GM19240 (cell line): ENCODE results near the gene WAPL.

Source experiments
- DNase-seq: peaks from one replicate; pipeline ENCODE4 v3.0.0; 2011; ENCODE audit warnings: low spot score; ENCODE audit not compliant: insufficient read length

WAPL gene

DNA sequence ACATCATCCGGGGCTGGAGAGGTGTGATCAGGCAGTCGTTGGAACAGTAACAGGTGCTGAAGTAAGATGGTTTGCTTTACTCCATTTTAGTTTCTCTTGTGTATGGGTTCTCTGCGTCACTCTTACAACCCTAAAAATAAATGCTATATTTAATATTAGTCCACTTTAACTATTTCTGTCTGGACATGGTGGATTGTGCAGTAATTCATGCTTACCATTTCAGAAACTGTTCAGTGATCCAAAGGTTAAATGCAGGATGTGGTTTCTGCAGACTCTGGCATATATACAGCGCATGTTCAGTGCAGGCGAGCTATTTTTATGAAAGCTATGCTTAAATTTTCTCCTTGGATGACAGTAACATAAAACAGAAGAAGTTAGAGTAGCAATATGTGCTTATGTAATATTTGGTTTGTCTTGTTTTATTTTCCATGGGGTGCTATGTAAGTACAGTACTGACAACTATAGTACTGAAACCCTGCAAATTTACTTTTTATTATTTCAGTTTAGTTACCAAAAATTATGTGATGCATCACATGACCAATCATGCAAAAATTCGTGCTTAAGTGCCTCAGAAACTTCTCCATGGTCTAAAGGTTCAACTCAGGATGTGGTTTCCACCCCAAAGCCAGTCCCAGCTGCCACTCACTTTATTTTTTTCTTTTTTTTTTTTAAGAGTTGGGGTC is 108.4 kb downstream of the WAPL start:
- DNase-seq: peak; percentile 23

DNA sequence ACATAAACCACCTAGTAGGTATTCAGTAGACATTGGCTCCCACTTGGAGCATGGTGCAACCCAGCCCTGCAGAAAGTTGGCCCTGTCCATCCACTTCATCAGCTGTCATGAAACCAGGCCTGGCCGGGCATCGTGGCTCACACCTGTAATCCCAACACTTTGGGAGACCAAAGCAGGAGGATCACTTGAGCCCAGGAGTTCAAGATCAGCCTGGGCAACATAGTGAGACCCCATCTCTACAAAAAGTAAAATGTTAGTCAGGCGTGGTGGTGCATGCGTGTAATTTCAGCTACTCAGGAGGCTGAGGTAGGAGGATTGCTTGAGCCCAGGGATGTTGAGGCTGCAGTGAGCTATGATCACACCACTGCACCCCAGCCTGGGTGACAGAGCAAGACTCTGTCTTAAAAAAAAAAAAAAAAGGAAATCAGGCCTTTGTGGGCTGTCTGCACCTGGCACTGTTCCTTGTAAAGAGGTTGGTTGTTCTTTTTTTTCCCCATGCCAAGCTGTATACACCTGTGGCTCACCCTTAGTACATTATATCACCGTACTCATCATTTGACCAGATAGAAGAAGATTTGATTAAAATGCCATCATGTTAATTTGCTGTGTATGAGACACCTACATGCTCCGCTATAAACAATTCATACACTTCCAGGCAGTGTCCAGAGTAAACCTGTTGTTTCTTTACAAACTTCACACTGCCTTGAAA is 109.6 kb downstream of the WAPL start:
- no peak for DNase-seq

GRCh38 chr10:86411281-86411841 is 110.2 kb downstream of the WAPL start:
- no peak for DNase-seq

- no peak for DNase-seq
Measured at GRCh38 chr10:86410542-86411124, 111.0 kb downstream of the WAPL start.

GRCh38 chr10:86409183-86409582 is 112.4 kb downstream of the WAPL start:
- no peak for DNase-seq

GRCh38 chr10:86403183-86403797 is 118.3 kb downstream of the WAPL start:
- DNase-seq: no peak

- DNase-seq: no peak
Measured at GRCh38 chr10:86402283-86402941, 119.2 kb downstream of the WAPL start.

DNA sequence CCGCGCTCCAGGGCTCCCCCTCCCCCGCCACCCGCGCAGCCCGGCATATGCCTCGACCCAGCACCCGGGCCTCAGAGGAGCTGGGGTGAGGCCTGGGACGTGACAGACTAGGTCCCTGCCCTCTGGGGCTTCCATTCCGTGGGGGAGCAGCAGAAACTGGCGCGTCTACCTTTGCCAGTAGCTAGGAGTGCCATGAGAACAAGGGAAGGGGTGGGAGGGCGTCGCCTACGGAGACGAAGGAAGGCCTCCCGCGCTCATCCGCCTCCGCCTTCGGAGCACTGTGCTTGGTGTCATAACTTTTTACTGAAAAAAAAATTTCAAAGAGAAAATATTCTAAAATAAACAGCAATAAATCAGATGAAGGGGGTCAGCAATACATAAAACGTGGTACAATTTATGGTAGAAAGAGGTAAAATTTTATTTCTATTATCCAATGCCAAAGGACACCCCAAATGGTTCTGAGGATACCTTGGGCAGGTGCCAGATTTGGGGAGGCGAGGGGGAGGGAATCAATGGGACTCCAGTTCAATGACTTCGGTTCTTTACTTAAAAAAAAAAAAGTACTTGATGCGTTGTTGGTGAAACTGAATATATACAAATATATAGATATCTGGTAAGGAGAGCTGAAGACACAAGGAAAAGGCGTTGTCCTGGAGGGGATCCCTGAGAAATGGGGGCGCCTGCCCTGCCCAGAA is 119.9 kb downstream of the WAPL start:
- DNase-seq: no peak

DNA sequence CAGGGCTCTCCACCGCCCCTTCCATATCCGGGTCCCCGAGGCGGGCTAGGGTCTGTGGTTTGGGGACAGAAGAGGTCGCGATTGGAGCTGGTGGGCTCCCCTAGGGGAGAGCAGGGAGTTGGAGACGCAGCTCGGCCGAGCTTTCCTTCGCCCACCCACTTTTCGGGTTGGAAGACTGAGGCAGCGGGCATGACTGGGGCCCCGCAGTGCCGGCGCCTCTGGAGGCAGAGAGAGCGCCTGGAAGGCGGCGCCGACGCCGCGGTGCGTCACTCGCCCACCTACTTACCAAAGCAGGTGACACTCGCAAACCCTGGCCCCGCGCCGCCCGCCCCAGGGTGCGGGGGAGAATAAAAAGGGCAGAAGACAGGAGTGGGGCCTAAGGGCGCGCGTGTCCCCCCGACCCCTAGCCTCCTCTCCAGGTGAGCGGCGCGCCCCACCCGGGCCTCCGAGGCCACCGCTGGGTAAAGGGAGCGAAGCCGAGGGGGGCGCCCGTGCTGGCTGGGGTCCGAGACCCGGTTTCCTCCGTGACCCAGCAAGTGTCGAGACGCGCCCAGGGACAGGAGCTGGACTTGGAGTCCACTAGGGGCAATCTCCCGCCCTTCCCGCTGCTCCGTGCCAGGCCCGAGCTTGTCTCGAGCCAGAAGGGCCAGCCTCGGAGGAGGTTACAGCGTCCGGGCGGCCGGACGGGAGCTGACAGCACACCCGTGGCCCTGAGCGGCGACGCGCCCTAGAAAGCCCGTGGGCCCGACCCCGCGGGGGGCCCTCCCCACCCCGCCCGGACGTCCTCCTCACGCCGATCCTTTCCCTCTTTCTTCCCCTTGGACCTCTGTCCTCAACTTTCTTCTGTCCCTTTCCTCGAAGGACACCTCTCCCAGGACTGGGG is 120.6 kb downstream of the WAPL start:
- no peak for DNase-seq

GRCh38 chr10:86399879-86400704 is 121.5 kb downstream of the WAPL start:
- DNase-seq: peak; percentile 73

DNA sequence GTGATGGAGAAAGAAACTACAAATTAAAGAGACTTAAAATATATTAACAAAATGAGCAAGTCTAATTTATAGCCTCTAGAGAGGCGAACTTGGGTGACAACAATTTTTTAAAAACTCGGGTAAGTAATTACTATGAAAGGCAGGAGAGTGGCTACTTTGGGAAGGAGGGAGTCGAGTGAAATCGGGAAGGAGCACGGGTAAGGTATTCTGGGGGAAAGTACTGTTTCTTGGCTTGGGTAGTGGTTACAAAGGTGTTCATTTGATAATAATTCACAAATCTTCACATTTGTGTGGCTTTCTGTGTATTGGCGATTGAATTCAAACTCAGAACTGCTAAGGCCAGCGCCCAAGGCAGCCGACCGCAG is 122.1 kb downstream of the WAPL start:
- no peak for DNase-seq

GRCh38 chr10:86397120-86397519 is 124.5 kb downstream of the WAPL start:
- no peak for DNase-seq

DNA sequence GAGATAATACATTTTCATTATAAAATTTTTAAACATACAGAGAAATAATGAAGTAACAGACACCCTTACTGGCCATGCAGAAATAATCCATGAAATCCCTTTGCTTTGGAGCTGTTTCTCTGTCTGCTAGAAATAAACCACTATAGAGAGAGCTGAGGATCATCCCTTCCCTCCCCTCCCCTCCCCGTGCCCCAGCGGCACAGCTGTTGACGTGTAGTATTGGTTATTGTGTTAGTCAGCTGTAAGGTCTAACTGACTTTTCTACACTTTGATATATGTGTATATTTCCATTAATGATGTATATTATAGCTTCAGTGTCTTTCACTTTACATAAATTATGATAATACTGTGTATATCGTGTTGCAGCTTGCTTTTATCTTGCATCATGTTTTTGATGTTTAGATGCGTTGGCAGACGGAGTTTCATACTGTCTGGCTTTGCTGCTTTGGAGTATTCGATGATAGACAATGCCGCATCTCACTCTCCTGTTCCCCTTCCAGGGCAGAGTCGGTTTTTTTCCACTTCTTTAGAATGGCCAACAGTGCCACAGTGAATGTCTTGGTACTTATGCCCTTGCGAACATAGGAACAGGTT is 127.6 kb downstream of the WAPL start:
- DNase-seq: no peak

- DNase-seq: no peak
Measured at GRCh38 chr10:86393362-86393761, 128.2 kb downstream of the WAPL start.

GRCh38 chr10:86392723-86393094 is 128.9 kb downstream of the WAPL start:
- DNase-seq: no peak

DNA sequence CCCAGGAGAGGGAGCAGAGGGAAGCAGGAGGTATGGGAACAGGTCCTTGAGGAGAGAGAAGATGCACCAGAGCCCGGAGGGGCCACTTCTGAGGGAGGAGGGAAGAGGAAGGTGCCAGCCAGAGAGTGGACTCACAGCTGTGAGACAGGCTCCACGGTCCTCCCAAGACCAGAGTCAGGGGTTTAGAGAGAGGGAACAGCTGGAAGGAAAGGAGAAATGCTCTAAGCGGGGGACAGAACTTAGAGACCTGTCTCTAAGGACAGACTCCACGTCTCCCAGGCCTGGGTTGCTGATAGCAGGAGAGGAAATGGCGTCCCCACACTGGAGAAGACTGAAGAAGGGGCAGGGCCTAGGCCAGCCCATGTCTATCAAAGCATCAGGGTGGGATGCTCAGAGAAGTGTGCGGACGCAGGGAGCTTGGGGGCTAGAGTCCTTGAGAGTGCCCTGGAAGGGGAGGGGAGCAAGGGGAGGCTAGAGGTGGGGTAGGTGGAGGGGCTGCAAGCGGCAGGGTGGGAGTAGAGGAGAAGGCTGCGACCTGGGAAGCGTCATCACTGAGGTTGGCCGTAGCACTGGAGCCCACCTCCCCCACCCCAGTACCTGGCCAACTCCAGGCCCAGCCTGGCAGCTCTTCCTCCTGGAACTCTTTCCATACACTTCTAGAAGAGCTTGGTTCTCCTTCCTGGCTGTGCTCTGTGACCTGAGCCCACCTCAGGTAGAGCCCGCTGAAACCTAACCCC is 129.4 kb downstream of the WAPL start:
- DNase-seq: no peak

DNA sequence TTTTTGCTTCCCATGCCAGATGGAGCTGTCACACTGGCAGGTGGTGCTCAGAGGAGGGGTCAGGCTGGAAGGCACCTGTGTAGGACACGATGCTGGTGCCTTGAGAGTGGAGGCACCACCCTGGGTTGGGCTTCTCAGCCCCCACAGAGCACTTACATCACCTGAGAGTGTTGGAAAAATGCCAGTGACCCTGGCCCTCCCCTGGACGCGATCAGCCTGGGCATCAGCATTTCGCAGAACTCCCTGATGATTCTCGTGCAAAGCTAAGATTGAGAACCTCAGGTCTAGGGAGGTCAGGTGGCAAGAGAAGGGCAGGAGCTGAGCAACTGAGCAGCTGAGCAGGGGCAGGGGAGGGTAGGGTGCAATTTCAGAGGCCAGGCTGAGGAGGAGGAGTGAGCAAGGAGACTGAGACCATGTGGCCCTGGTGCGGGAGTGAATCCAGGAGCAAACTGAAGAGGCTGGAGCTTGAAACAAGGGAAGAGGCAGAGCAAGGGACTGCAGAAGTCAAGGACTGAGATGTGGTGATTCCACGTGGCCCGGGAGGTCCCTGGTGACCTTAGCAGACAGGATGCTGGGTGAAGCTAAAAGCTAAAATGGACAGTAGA is 130.3 kb downstream of the WAPL start:
- DNase-seq: no peak
